H1 (cell line): ENCODE results near the gene RAB36. TPM values are rescaled to one million over a fixed set of nuclear protein-coding genes. Genes with fewer than 3 reads are reported as not detected.

Experiments
- CTCF ChIA-PET: fragments of 300-600 bp; sonication (Branson Sonifier 250); formaldehyde crosslinking; loops from one replicate; lab custom pipeline; 2021; ENCODE audit not compliant: partially characterized antibody; lab: Charles Lee
- POLR2A ChIA-PET: fragments of 300-600 bp; sonication (Branson Sonifier 250); formaldehyde crosslinking; loops from one replicate; lab custom pipeline; 2021; ENCODE audit warnings: inconsistent platforms; ENCODE audit not compliant: partially characterized antibody; lab: Charles Lee
- DNase-seq, 2 experiments: peaks; one replicate each; pipeline versions ENCODE4 v3.0.0 to v3.0.0-alpha.2; 2010 to 2022; ENCODE audit warnings: low spot score in 2 of 2, low read depth in 1 of 2, mixed read lengths in 1 of 2
- FAIRE-seq: peaks from 2 replicates; lab custom pipeline; 2011; peaks lifted over from hg19 to GRCh38; lab: Jason Lieb, UNC
- H2AFZ ChIP-seq: 2 replicates; pipeline ENCODE4 v1.8.1; 2012; ENCODE audit warnings: low read length, inconsistent platforms
- H2AK5ac ChIP-seq: 2 replicates; pipeline ENCODE4 v1.6.1; 2013; ENCODE audit warnings: low read depth, low read length
- H2BK120ac ChIP-seq: replicated peaks from 2 replicates; pipeline ENCODE3; 2013; ENCODE audit warnings: low read depth, low read length, inconsistent platforms
- H2BK12ac ChIP-seq: 2 replicates; pipeline ENCODE4 v1.6.1; 2013; ENCODE audit warnings: low read depth, low read length
- H2BK15ac ChIP-seq: 2 replicates; pipeline ENCODE4 v1.6.1; 2013; ENCODE audit warnings: low read length
- H2BK20ac ChIP-seq: 2 replicates; pipeline ENCODE4 v1.6.1; 2013; ENCODE audit warnings: low read length
- H2BK5ac ChIP-seq: 2 replicates; pipeline ENCODE4 v1.6.1; 2013; ENCODE audit warnings: low read depth, low read length
- H3K14ac ChIP-seq: 2 replicates; pipeline ENCODE4 v1.6.1; 2013; ENCODE audit warnings: inconsistent platforms; ENCODE audit not compliant: insufficient read length
- H3K18ac ChIP-seq: 2 replicates; pipeline ENCODE4 v1.6.1; 2013; ENCODE audit warnings: low read length; ENCODE audit errors: extremely low read depth
- H3K23ac ChIP-seq: 2 replicates; pipeline ENCODE4 v1.6.1; 2013; ENCODE audit warnings: inconsistent platforms; ENCODE audit not compliant: insufficient read length
- H3K23me2 ChIP-seq: 2 replicates; pipeline ENCODE4 v1.6.1; 2013; ENCODE audit warnings: low read depth, low read length
- H3K27ac ChIP-seq: 2 replicates; pipeline ENCODE4 v1.6.1; 2011; ENCODE audit warnings: low read depth, low read length, inconsistent platforms
- H3K27me3 ChIP-seq, 4 experiments: replicated peaks in 1 of 4; 1 replicate in 1 of 4; 2 replicates in 3 of 4; pipeline versions ENCODE4 v1.6.1 to v1.8.1; 2011 to 2013; ENCODE audit warnings: low read length in 3 of 4, mild to moderate bottlenecking in 3 of 4, inconsistent platforms in 2 of 4, mixed read lengths in 2 of 4, moderate library complexity in 1 of 4; ENCODE audit not compliant: control insufficient read depth in 3 of 4, insufficient read depth in 3 of 4; ENCODE audit errors: extremely low read depth in 1 of 4
- H3K36me3 ChIP-seq, 4 experiments: 2 replicates each; pipeline versions ENCODE4 v1.6.1 to v1.8.1; 2011 to 2013; ENCODE audit warnings: mild to moderate bottlenecking in 4 of 4, low read length in 3 of 4, moderate library complexity in 2 of 4, control low read depth in 1 of 4, inconsistent platforms in 1 of 4; ENCODE audit not compliant: insufficient read depth in 4 of 4, control insufficient read depth in 2 of 4
- H3K4ac ChIP-seq: replicated peaks from 2 replicates; pipeline ENCODE3; 2013; ENCODE audit warnings: low read length, low read depth, mixed read lengths, inconsistent platforms; ENCODE audit not compliant: insufficient read length
- H3K4me1 ChIP-seq, 4 experiments: replicated peaks in 1 of 4; 1 replicate in 1 of 4; 2 replicates in 3 of 4; pipeline versions ENCODE4 v1.6.1 to v1.8.1; 2011 to 2013; ENCODE audit warnings: low read length in 3 of 4, inconsistent platforms in 2 of 4, mixed read lengths in 1 of 4; ENCODE audit not compliant: insufficient read depth in 4 of 4, control insufficient read depth in 3 of 4
- H3K4me2 ChIP-seq, 2 experiments: 2 replicates each; pipeline versions ENCODE4 v1.6.1 to v1.8.1; 2011 to 2013; ENCODE audit warnings: low read depth in 2 of 2, low read length in 2 of 2, control low read depth in 1 of 2, inconsistent platforms in 1 of 2, mild to moderate bottlenecking in 1 of 2; ENCODE audit not compliant: insufficient read depth in 1 of 2
- H3K4me3 ChIP-seq, 4 experiments: fragments of 200-600, 300-600 bp in 1 of 4; sonication (generic), shearing (Covaris generic), sonication (Bioruptor Twin) in 1 of 4; 2 replicates each; pipeline versions ENCODE4 v1.5.1 to v1.8.1; 2011 to 2016; ENCODE audit warnings: low read length in 4 of 4, low read depth in 3 of 4, control low read depth in 2 of 4, inconsistent platforms in 2 of 4, mild to moderate bottlenecking in 2 of 4, mixed read lengths in 1 of 4, moderate library complexity in 1 of 4; ENCODE audit not compliant: insufficient read depth in 2 of 4; ENCODE audit errors: extremely low read depth in 1 of 4
- H3K56ac ChIP-seq: replicated peaks from 2 replicates; pipeline ENCODE3; 2013; ENCODE audit warnings: low read depth, mild to moderate bottlenecking, mixed read lengths, low read length, inconsistent platforms; ENCODE audit not compliant: insufficient read length
- H3K79me1 ChIP-seq: 2 replicates; pipeline ENCODE4 v1.6.1; 2013; ENCODE audit warnings: low read depth, low read length, control low read depth
- H3K79me2 ChIP-seq, 2 experiments: 2 replicates each; pipeline versions ENCODE4 v1.6.1 to v1.8.1; 2012 to 2013; ENCODE audit warnings: low read length in 2 of 2, mild to moderate bottlenecking in 2 of 2, inconsistent platforms in 1 of 2; ENCODE audit not compliant: insufficient read depth in 2 of 2, control insufficient read depth in 1 of 2
- H3K9ac ChIP-seq, 4 experiments: replicated peaks in 1 of 4; 1 replicate in 1 of 4; 2 replicates in 3 of 4; pipeline versions ENCODE4 v1.6.1 to v1.8.1; 2011 to 2013; ENCODE audit warnings: low read depth in 3 of 4, low read length in 3 of 4, control low read depth in 2 of 4, mild to moderate bottlenecking in 2 of 4, moderate library complexity in 2 of 4, inconsistent platforms in 1 of 4; ENCODE audit errors: extremely low read depth in 1 of 4
- H3K9me3 ChIP-seq, 2 experiments: 2 replicates each; pipeline versions ENCODE4 v1.6.1 to v1.8.1; 2012 to 2013; ENCODE audit warnings: mild to moderate bottlenecking in 2 of 2, moderate library complexity in 2 of 2, control low read depth in 1 of 2, inconsistent platforms in 1 of 2, low read depth in 1 of 2, low read length in 1 of 2, mixed read lengths in 1 of 2; ENCODE audit not compliant: insufficient read depth in 2 of 2
- H4K20me1 ChIP-seq, 2 experiments: replicated peaks in 1 of 2; 2 replicates each; pipeline versions ENCODE3 to v1.8.1; 2011 to 2013; ENCODE audit warnings: inconsistent platforms in 2 of 2, low read length in 2 of 2, mild to moderate bottlenecking in 1 of 2; ENCODE audit not compliant: insufficient read depth in 2 of 2, control insufficient read depth in 1 of 2
- H4K5ac ChIP-seq: 2 replicates; pipeline ENCODE4 v1.6.1; 2013; ENCODE audit warnings: low read length, low read depth, mixed read lengths, inconsistent platforms; ENCODE audit not compliant: insufficient read length
- H4K8ac ChIP-seq: 2 replicates; pipeline ENCODE4 v1.8.0; 2013; ENCODE audit warnings: mild to moderate bottlenecking, moderate library complexity, low read length, inconsistent platforms; ENCODE audit not compliant: insufficient read depth; ENCODE audit errors: extremely low read depth
- H4K91ac ChIP-seq: replicated peaks from 2 replicates; pipeline ENCODE3; 2013; ENCODE audit warnings: low read length, mixed read lengths, inconsistent platforms; ENCODE audit not compliant: insufficient read length
- GABPA ChIP-seq: IDR thresholded peaks from 2 replicates; pipeline ENCODE4 v1.6.1; 2011; ENCODE audit warnings: mild to moderate bottlenecking, low read length, moderate library complexity, borderline replicate concordance; ENCODE audit not compliant: insufficient read depth
- WGBS, 2 experiments: shearing (Covaris generic) in 1 of 2; methylation state at CpG; one replicate each; pipeline versions ENCODE4 v1.1.6 to v1.1.7; 2013 to 2015; ENCODE audit warnings: low lambda C conversion rate in 2 of 2, mixed read lengths in 2 of 2, inconsistent platforms in 1 of 2, low coverage in 1 of 2, missing lambda C conversion rate in 1 of 2; ENCODE audit not compliant: insufficient replicate concordance in 2 of 2, insufficient coverage in 1 of 2, insufficient read length in 1 of 2; ENCODE audit errors: extremely low coverage in 1 of 2, missing lambda C conversion rate in 1 of 2; 5-methylcytosine and 5-hydroxymethylcytosine counted together
- polyA plus RNA-seq, 7 experiments: library from polyadenylated mRNA; depleted of rRNA in 3 of 7; stranded (reverse) in 5 of 7; unstranded in 2 of 7; fragments of >200 nt in 5 of 7; fragments of 200-250 nt in 2 of 7; gene quantifications; 1 replicate in 5 of 7; 2 replicates in 1 of 7; 4 replicates in 1 of 7; pipeline versions ENCODE4 v1.2.1 to v1.2.3, GENCODE V29; 2011 to 2013; ENCODE audit warnings: missing spikeins in 2 of 7, mixed read lengths in 2 of 7
- total RNA-seq: library from RNA; stranded (reverse); fragmentation: NEBNext Ultra II Directional; extraction: Animal tissue kit (Norgen Biotek cat#: 25700); gene quantifications from 2 replicates; pipeline ENCODE4 v1.2.1, GENCODE V29; 2021

The RAB36 gene
- total and polyA plus RNA-seq, 2 of the 8 experiments (the other 6 are each of a cell fraction or from before 2014, with no cell fraction given): 1.0 to 1.5 TPM

DNA sequence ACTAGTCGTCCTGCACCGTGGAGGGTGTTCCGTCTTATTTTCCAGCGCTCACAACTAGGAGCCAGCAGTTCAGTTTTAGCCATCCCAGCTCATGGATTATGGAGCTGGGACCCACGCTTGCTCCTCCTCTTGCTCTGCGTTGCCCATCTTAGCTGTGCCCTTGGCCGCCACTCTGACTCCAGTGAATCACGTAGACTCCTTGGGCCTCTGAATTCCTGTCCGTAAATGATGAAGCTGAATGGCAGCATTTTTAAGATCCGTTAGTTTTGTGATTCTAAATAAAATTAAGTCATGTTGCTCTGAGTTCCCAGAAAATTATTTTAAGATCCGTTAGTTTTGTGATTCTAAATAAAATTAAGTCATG, 58.8 kb downstream of the RAB36 start:
- Histone ChIP-seq H3K4ac (no peak overlapping the region), H4K91ac (no peak overlapping the region), H2BK20ac (no peak overlapping the region), H2AFZ (no peak overlapping the region), H3K4me1 (peaks cover 0 to 19% (median 4%) of the 10 kb centered on the region in 4 experiments; a peak in 4 of 7 replicates), H2AK5ac (peak overlapping the region; percentile 95), H4K20me1 (peaks cover 23 to 40% of the 10 kb centered on the region in 2 experiments), H3K79me1 (peaks cover 31% of the 10 kb centered on the region), H3K4me3 (no peak overlapping the region), H3K23me2 (peaks cover 2% of the 10 kb centered on the region; the same call in 1 of the 2 replicates), H4K8ac (no peak overlapping the region), H3K18ac (no peak overlapping the region), H3K4me2 (no peak overlapping the region), H3K27ac (no peak overlapping the region), H3K14ac (no peak overlapping the region), H3K23ac (no peak overlapping the region), H3K79me2 (peaks cover 16 to 94% of the 10 kb centered on the region in 2 experiments), H2BK5ac (peak overlapping the region; percentile 67; the same call in 1 of the 2 replicates), H2BK120ac (no peak overlapping the region), H3K36me3 (0 out of 8 replicates have a peak, but pooled peaks cover 0 to 6% (median 0%) of the 10 kb centered on the region in 4 experiments), H3K9ac (no peak overlapping the region), H3K9me3 (no peaks in the 10 kb centered on the region), H3K27me3 (no peaks in the 10 kb centered on the region), H3K56ac (no peak overlapping the region), H4K5ac (no peak overlapping the region), H2BK15ac (no peak overlapping the region), H2BK12ac (no peak overlapping the region)
- FAIRE-seq: no peak
- ChIA-PET POLR2A (interaction anchor here (0.9 to 1.4 kb wide), 5 partner anchors 9 to 38 kb away, joined by 3 read pairs; no protein-coding TSS in a partner anchor), CTCF (interaction anchor here (0.6 to 1.4 kb wide), 2 partner anchors 10 to 47 kb away, joined by 3 to 4 read pairs; no protein-coding TSS in a partner anchor)
- 92% methylated on average over 11 of the region's 11 CpGs; no CpG with 5 or more reads in 1 of the 2 experiments for WGBS, 2 experiments
- no peak for DNase-seq
- no peak for TF ChIP-seq GABPA
